ENCODE measurements around the gene TRMT10C.
"Not testable (repeated sequence)": the region's sequence is repeated elsewhere in the genome, so short reads cannot be mapped to it uniquely, and the experiment has no call there.

The TRMT10C gene

DNA sequence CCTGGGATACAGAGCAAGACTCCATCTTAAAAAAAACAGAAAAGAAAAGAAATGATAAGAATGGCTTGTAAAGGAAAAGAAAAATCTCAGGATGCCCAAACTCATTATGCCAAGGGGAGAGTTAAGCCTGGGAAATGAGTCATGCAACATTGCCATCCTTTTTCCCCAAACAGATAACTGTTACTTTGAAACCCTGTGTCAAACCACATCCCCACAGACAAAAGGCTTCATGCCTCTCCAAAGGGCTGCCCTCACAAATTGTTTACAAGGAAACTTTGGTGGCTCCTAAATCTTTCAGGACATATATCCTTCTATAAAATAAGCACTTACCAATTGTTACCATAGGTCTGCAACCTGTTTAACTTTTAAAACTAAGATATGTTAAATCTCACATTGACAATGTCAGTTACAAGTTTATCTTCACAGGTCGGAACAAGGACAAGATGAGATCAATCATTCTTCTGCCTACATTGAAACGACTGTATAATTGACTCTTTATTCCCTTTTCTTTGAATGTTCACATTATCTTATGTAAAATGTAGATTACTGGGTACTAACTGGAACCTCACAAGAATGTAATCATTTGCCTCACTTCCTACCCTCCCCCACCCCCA, 30.1 kb upstream of the TRMT10C start:
- H3K4me3 ChIP-seq (ENCODE audit: low read depth, low read length), result no peak overlapping the region
- ChIA-PET CTCF (no interaction called here), POLR2A (no interaction called here)
- no peak for DNase-seq (ENCODE audit: low read depth, low spot score)
- TF ChIP-seq, protein P1, sequence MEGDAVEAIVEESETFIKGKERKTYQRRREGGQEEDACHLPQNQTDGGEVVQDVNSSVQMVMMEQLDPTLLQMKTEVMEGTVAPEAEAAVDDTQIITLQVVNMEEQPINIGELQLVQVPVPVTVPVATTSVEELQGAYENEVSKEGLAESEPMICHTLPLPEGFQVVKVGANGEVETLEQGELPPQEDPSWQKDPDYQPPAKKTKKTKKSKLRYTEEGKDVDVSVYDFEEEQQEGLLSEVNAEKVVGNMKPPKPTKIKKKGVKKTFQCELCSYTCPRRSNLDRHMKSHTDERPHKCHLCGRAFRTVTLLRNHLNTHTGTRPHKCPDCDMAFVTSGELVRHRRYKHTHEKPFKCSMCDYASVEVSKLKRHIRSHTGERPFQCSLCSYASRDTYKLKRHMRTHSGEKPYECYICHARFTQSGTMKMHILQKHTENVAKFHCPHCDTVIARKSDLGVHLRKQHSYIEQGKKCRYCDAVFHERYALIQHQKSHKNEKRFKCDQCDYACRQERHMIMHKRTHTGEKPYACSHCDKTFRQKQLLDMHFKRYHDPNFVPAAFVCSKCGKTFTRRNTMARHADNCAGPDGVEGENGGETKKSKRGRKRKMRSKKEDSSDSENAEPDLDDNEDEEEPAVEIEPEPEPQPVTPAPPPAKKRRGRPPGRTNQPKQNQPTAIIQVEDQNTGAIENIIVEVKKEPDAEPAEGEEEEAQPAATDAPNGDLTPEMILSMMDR (IDR thresholded peaks at IDR 0.05; ENCODE audit: insufficient read depth, low read length, missing control alignments), result no peak

DNA sequence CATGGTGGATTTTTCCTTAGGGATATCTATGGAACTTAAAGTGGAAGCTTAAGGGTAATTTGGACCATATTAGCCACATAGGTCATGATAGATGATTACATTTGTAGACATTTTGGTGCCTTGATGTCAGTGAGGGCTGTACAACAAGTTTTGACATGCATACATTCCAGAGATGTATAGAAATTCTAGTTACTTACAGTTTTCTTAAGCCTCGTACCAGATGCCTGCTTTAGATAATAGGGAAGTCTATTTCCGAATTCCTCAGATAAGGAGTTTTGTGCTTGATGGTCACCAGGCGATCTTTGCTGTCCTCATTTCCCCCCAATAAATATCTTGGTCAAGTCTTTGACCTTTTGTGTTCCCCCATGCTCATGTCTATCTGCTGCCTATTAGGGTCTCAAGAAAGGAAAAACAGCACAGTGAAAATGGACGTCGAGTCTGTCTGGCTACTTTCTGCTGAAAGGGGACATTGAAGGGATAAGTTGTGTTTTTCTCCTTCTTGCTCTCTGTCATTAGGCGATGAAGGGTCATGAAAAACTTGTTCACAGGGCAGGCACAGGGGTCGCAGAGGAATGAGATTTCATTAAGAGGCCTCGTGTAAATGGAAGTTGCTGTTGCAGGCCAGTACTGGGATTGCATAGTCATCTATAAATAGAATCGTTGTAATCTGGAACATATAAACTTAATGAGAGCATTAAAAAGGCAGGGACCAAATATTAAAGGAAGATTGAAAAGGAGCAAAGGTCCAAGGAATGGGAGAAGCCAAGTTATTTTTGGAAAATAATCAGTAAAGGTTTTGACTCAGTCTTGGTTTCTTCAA, 28.7 kb upstream of the TRMT10C start:
- POLR2A ChIA-PET, result no interaction called here
- H3K4me3 ChIP-seq (ENCODE audit: low read depth, low read length), result no peak overlapping the region
- TF ChIP-seq, protein P1 (IDR thresholded peaks at IDR 0.05; ENCODE audit: insufficient read depth, low read length, missing control alignments), result no peak
- CTCF ChIA-PET, result no interaction called here
- no peak for DNase-seq (ENCODE audit: low read depth, low spot score)

DNA sequence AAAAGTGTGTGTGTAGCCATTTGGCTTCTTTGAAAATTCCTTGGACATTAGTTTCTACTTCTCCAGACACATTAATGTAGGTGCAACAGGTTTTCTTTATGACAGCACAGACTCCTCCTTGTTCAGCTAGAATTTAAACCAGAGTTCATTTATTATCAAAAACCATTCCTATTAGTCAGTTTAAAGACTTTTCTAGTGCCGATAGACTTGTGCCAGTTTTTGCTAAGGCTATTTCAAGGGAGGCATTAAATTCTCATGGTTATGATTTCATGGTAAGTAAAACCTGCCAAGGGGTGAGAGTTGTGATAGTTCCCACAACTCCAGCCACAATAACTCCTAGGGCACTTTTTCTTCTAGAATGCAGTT, 28.1 kb upstream of the TRMT10C start:
- no peak for DNase-seq (ENCODE audit: low read depth, low spot score)
- no peak overlapping the region for H3K4me3 ChIP-seq (ENCODE audit: low read depth, low read length)
- CTCF ChIA-PET, result no interaction called here
- TF ChIP-seq, protein P1 (IDR thresholded peaks at IDR 0.05; ENCODE audit: insufficient read depth, low read length, missing control alignments), result no peak
- POLR2A ChIA-PET, result no interaction called here

DNA sequence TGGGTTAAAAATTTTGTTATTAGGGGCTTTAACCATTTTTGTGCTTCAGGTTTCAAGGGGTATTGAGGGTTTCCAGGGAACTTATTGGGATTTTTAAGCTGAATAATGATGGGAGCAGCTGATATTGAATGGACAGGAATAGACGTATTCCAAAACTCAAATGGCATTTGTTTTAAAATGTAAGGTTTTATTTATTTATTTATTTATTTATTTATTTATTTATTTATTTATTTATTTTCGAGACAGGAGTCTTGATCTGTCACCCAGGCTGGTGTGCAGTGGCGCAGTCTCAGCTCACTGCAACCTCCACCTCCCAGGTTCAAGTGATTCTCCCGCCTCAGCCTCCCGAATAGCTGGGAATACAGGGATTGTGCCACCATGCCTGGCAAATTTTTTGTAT, 26.4 kb upstream of the TRMT10C start:
- TF ChIP-seq, protein P1 (IDR thresholded peaks at IDR 0.05; ENCODE audit: insufficient read depth, low read length, missing control alignments), result no peak
- CTCF ChIA-PET, result no interaction called here
- H3K4me3 ChIP-seq (ENCODE audit: low read depth, low read length), result no peak overlapping the region
- DNase-seq (ENCODE audit: low read depth, low spot score), result no peak
- POLR2A ChIA-PET, result no interaction called here

DNA sequence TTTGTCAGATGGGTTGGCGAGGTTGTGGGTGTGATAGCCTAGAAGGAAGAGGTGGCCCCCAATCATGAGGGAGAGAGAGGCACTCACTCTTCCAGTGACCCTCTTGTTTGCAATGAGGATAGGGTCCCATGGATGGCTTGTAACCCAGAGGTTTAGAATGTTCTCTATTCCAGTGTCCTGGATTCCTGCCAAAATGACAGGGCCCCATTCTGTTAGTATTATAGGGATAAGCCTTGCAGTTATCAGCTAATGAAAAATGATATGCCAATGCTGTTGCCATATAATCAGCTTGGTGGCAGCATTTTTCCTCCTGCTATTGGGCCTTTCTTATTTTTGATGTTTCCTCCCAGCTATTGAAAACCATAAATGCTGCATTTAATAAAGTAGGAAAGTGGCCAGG, 25.4 kb upstream of the TRMT10C start:
- ChIA-PET POLR2A (no interaction called here), CTCF (no interaction called here)
- H3K4me3 ChIP-seq (ENCODE audit: low read depth, low read length), result no peak overlapping the region
- TF ChIP-seq, protein P1 (IDR thresholded peaks at IDR 0.05; ENCODE audit: insufficient read depth, low read length, missing control alignments), result no peak
- DNase-seq (ENCODE audit: low read depth, low spot score), result no peak

DNA sequence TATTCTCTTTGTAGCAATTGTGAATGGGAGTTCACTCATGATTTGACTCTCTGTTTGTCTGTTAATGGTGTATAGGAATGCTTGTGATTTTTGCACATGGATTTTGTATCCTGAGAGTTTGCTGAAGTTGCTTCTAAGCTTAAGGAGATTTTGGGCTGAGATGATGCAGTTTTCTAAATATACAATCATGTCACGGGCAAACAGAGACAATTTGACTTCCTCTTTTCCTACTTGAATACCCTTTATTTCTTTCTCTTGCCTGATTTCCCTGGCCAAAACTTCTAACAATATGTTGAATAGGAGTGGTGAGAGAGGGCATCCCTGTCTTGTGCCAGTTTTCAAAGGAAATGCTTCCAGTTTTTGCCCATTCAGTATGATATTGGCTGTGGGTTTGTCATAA, 24.7 kb upstream of the TRMT10C start:
- H3K4me3 ChIP-seq (ENCODE audit: low read depth, low read length); DNase-seq (ENCODE audit: low read depth, low spot score); CTCF ChIA-PET; POLR2A ChIA-PET: not testable (repeated sequence)

DNA sequence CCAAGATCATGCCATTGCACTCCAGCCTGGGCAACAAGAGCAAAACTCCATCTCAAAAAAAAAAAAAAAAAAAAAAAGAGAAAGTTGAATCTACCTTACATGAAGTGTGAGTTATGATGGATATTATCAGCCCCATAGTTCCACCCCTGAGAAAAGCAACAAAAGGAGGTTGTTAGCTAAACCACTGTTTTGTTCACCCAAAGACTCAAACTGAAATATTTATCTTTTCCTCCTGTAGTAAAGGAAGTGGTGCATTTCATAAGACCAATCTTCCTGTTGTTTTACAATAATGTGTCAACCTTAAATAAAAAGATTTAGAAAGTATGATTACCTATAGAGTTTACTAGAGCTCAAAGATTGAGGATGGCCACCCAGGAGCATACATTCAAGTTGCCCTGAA, 18.7 kb upstream of the TRMT10C start:
- no peak for DNase-seq (ENCODE audit: low read depth, low spot score)
- no peak overlapping the region for H3K4me3 ChIP-seq (ENCODE audit: low read depth, low read length)
- ChIA-PET POLR2A (no interaction called here), CTCF (no interaction called here)
- TF ChIP-seq, protein P1 (IDR thresholded peaks at IDR 0.05; ENCODE audit: insufficient read depth, low read length, missing control alignments), result no peak
